HL-60 (cell line): ENCODE measurements around the gene ADCK1.

Experiments
- GABPA ChIP-seq: IDR thresholded peaks from 2 replicates; pipeline ENCODE4 v1.6.1; 2012; ENCODE audit warnings: low read depth
- POLR2AphosphoS5 ChIP-seq: IDR thresholded peaks from 2 replicates; pipeline ENCODE4 v1.6.1; 2012; ENCODE audit warnings: low read depth
- SPI1 ChIP-seq: IDR thresholded peaks from 2 replicates; pipeline ENCODE4 v1.6.1; 2012; ENCODE audit warnings: low read depth, mild to moderate bottlenecking, borderline replicate concordance
- TF ChIP-seq, protein P1 (sequence below): IDR thresholded peaks from 2 replicates; pipeline ENCODE4 v1.6.1; 2012; ENCODE audit warnings: low read depth; ENCODE audit not compliant: insufficient replicate concordance
- TF ChIP-seq, protein P2 (sequence below): IDR thresholded peaks from one replicate; pipeline ENCODE4 v1.5.1; 2011; ENCODE audit warnings: low read length, control low read depth, inconsistent platforms; ENCODE audit not compliant: insufficient read depth

DNA sequence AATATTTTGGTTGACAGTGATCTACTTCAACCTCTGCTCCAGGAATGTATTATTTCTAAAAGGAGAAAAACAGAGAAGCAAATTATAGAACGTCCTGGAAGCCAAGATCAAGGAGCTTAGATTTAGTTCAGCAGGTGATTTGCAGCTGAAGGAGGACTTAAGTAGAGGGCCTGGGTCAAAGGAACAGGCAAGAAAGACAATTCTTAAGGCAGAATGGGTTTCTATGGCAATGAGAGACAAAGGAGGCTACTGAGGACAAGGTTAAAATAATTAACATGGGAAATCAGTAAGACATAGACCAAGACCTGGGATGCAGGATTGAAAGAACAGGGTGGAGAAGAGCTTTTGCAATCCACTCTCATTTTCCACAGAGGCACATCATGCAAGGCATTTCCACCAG lies 36.6 kb upstream of the ADCK1 start:
- TF ChIP-seq, protein P1, sequence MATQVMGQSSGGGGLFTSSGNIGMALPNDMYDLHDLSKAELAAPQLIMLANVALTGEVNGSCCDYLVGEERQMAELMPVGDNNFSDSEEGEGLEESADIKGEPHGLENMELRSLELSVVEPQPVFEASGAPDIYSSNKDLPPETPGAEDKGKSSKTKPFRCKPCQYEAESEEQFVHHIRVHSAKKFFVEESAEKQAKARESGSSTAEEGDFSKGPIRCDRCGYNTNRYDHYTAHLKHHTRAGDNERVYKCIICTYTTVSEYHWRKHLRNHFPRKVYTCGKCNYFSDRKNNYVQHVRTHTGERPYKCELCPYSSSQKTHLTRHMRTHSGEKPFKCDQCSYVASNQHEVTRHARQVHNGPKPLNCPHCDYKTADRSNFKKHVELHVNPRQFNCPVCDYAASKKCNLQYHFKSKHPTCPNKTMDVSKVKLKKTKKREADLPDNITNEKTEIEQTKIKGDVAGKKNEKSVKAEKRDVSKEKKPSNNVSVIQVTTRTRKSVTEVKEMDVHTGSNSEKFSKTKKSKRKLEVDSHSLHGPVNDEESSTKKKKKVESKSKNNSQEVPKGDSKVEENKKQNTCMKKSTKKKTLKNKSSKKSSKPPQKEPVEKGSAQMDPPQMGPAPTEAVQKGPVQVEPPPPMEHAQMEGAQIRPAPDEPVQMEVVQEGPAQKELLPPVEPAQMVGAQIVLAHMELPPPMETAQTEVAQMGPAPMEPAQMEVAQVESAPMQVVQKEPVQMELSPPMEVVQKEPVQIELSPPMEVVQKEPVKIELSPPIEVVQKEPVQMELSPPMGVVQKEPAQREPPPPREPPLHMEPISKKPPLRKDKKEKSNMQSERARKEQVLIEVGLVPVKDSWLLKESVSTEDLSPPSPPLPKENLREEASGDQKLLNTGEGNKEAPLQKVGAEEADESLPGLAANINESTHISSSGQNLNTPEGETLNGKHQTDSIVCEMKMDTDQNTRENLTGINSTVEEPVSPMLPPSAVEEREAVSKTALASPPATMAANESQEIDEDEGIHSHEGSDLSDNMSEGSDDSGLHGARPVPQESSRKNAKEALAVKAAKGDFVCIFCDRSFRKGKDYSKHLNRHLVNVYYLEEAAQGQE, result no peak
- TF ChIP-seq, protein P2, sequence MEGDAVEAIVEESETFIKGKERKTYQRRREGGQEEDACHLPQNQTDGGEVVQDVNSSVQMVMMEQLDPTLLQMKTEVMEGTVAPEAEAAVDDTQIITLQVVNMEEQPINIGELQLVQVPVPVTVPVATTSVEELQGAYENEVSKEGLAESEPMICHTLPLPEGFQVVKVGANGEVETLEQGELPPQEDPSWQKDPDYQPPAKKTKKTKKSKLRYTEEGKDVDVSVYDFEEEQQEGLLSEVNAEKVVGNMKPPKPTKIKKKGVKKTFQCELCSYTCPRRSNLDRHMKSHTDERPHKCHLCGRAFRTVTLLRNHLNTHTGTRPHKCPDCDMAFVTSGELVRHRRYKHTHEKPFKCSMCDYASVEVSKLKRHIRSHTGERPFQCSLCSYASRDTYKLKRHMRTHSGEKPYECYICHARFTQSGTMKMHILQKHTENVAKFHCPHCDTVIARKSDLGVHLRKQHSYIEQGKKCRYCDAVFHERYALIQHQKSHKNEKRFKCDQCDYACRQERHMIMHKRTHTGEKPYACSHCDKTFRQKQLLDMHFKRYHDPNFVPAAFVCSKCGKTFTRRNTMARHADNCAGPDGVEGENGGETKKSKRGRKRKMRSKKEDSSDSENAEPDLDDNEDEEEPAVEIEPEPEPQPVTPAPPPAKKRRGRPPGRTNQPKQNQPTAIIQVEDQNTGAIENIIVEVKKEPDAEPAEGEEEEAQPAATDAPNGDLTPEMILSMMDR, result no peak
- no peak for TF ChIP-seq POLR2AphosphoS5
- TF ChIP-seq GABPA, result no peak
- TF ChIP-seq SPI1, result no peak
